Fibroblast of upper back skin (primary cell): ENCODE results near the gene TMTC1.
"Not testable (repeated sequence)": the region's sequence is repeated elsewhere in the genome, so short reads cannot be mapped to it uniquely, and the experiment has no call there.

Source experiments
- DNase-seq: peaks from one replicate; pipeline ENCODE4 v3.0.0-alpha.2; 2013

TMTC1 gene

DNA sequence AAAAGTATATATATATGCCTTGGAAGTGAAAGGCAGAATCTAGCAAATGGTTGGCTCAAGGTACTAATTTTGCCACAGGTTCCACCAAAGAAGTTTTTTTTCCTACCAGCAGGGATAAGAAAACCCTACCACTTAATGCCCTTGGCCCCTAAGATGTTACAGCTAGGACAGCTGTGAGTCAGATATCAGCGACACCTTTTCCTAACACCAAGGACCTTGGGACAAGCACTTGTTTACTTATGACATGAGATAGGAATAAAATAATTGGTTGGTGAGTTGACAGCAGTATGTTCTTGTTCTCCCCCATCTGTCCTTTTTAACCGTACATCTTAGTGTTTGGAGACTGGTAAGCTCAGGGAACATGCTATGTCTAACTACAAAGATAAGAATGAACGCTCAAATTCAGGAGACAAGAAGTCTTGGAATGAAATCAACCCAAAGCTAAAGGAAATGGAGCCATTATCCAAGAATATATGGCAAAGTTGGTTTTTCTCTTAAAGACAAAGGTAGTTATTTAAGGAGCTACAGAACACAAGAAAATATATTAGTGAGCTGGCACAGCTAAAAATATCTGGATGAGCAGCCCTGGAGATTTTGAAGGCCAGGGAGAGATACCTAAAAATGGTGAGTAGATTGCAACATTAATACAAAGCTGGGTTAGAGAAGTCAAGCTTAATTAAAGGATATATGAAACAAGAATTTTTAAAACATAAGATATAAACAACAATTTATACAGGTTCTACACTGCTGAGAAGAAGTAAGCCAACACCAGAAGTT lies 126.8 kb downstream of the TMTC1 start:
- DNase-seq, result no peak

- DNase-seq, result no peak
Measured at GRCh38 chr12:29655861-29656260, 127.9 kb downstream of the TMTC1 start.

DNA sequence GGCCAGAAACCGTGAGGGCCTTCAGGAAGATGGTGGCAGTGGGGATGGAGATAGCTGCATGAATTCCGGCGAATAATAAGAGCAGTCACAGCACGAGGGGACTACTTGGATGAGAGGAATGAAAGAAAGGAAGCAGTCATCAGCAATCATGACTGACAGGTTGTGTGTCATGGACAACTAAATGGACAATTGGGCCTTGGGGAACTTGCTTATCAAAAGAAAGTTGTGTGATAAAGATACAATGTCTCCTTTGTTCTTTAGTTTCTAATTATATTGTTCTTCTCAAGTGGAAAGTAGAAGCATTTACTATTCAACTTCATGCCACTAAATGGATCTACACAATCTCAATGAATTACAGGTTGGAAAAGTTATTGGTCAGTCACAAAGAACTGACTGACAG lies 130.5 kb downstream of the TMTC1 start:
- DNase-seq, result no peak

DNA sequence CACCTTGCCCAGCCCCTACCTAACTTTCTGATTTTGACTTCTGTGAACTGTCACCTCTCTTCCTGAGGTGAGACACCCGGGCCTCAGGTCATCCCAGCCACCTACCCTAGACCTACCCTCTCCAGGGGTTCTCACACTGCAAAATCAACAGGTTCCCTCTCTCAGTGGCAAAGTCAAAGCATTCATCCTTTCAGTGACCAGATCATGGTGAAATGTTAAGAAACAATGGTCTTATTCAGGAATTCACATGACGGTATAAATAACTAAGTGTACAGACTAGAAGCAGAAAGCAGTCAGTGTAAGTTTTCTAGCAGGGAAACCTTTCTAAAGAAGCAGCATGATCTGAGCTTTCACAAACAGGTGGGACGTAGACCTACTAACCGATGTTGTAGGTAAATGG lies 133.4 kb downstream of the TMTC1 start:
- DNase-seq, result no peak

DNA sequence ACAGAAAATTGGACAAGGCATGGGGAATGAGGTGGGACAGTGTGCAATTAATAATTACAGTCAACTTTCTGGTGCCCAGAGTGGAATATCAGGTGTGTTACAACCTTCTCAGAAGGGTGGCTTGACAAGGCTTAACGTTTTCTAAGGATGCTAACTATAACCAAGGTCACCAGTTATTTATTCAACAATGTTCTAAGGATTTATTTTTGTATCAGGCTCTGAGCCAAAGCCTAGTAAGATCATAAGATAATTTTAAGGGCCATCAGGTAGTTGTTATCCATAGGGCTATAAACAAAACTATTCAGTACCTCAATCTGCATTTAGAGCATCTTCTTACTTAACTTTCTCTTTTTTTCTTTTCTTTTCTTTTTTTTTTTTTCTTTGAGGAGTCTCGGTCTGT lies 134.0 kb downstream of the TMTC1 start:
- no peak for DNase-seq

- no peak for DNase-seq
Measured at GRCh38 chr12:29644536-29645162, 139.1 kb downstream of the TMTC1 start.

DNA sequence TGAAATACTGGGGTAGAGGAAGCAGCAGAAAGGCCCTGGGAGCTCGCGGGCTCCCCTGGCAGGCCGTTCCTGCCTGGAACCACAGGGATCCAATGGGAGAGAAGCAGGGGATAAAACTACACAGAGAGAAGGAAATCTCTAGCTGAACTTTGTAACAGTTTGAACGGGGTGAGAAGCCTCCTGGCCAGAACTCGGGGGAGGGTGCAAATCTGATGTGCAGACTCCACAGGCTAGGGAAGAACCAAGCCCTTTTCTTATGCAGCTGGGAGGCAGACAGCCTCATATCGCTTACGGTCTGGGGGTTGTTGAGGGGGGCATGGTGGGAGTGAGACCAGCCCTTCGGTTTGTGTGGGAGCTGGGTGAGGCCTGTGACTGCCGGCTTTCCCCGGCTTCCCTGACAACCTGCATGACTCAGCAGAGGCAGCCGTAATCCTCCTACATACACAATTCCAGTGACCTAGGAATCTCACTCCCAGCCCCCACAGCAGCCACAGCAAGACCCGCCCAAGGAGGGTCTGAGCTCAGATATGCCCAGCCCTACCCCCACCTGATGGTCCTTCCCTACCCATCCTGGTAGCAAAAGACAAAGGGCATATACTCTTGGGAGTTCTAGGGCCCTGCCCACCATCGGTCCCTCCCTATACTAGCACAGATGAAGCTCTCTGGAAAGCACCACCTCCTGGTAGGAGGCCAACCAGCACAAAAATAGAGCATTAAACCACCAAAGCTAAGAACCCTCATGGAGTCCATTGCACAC lies 143.0 kb downstream of the TMTC1 start:
- DNase-seq, result peak; percentile 40

- DNase-seq, result no peak
Measured at GRCh38 chr12:29639893-29640495, 143.7 kb downstream of the TMTC1 start.

- DNase-seq, result no peak
Measured at GRCh38 chr12:29638528-29638927, 145.2 kb downstream of the TMTC1 start.

GRCh38 chr12:29634057-29634456 lies 149.7 kb downstream of the TMTC1 start:
- peak; percentile 25 for DNase-seq

DNA sequence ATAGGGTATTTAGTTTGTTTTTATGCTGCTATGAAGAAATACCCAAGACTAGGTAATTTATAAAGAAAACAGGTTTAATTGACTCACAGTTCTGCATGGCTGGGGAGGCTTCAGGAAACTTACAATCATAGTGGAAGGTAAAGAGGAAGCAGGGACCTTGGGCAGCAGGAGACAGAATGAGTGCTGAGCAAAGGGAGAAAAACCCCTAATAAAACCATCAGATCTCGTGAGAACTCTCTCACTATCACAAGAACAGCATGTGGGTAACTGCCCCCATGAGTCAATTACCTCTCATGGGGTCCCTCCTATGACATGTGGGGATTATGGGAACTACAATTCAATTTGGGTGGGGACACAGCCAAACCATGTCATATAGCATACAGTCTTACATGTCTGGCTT lies 153.6 kb downstream of the TMTC1 start:
- DNase-seq, result not testable (repeated sequence)

DNA sequence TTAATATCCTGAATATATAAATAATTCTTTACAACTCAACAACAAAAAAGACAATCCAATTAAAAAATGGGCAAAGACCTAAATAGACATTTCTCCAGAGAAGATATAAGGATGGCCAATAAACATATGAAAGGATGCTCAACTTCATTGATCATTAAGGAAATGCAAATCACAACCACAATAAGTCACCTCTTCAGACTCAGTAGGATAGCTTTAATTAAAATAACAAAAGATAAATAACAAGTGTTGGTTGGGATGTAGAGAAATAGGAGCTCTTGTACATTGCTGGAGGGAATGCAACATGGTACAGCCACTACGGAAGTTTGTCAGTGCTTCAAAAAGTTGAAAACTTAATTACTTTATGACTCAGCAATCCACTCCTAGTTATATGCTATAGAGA lies 156.5 kb downstream of the TMTC1 start:
- no peak for DNase-seq

- DNase-seq, result no peak
Measured at GRCh38 chr12:29625359-29625953, 158.3 kb downstream of the TMTC1 start.

DNA sequence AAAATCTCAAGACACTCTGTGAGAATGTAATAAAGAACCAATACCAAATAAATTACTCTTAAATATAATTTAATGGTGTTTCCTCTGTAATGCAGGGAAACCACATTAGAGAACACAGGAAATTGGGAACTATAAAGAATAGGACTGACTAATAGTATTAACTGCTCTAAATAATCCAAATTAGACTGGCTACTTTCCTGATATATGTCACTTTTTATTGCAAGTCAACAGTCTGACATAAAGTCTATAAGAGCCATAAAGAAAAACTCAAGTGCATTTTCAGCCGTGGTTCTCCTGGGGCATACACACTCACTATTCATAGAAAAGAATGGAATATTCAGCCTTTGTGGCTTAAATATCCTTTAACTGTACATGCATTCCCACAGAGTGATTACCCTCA lies 161.5 kb downstream of the TMTC1 start:
- DNase-seq, result no peak

- no peak for DNase-seq
Measured at GRCh38 chr12:29620030-29620429, 163.7 kb downstream of the TMTC1 start.

GRCh38 chr12:29617407-29617803 lies 166.3 kb downstream of the TMTC1 start:
- no peak for DNase-seq

DNA sequence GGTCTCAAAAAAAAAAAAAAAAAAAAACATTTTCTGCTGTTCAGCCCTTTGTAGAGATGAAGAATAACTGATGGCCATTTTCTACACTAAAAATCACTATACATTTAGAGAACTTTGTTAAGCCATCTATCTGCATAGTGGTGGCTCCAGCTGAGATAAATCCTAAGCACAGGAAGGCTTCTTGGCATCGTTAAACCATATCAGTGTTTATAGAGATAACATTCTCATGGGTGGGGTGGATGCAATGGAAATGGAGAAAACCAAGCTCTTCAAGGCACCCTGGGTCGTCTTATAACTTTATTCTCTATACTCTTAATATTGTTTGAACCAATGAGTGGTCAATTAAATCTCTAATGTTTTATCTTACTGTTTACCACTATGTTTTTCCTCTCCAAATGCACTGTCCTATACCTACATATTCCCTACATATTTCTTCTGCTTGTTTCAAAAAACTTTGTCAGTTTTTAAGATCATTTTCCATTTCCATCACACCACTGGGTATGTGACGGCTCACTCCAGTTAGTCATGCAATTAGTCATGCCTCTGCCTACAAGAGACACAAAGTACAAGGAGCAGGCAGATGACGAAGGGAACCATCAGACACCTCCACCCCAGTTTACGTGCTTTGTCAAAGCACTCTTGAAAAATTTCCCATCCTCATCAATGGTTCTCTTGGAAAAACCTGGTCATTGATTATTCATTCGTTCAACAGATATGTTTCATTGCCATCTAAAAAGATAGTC lies 166.9 kb downstream of the TMTC1 start:
- DNase-seq, result peak; percentile 36

GRCh38 chr12:29614694-29615325 lies 168.9 kb downstream of the TMTC1 start:
- peak; percentile 5 for DNase-seq

DNA sequence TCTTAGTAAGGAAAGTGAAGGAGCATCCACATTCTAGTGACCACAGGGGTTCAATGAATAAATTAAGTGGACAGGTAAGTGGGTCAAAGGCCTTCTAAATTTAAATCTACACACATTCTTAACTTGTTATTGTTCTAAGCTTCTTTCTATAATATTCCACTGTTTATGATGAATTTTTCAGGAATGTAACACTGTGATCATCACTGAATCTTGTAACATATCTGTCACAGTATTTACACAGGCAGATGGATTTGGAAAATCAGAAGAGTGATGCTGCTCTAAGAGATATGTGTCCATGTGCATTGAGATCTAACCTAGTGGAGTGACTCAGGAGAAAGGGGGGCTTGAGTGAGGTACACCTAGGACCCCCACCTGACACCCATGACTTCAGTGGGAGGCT lies 170.8 kb downstream of the TMTC1 start:
- DNase-seq, result no peak

- peak; percentile 37 for DNase-seq
Measured at GRCh38 chr12:29611906-29612305, 171.8 kb downstream of the TMTC1 start.

GRCh38 chr12:29610473-29611170 lies 173.1 kb downstream of the TMTC1 start:
- DNase-seq, result no peak
